Measurements from ENCODE around the gene EFNA4.

Gene EFNA4

DNA sequence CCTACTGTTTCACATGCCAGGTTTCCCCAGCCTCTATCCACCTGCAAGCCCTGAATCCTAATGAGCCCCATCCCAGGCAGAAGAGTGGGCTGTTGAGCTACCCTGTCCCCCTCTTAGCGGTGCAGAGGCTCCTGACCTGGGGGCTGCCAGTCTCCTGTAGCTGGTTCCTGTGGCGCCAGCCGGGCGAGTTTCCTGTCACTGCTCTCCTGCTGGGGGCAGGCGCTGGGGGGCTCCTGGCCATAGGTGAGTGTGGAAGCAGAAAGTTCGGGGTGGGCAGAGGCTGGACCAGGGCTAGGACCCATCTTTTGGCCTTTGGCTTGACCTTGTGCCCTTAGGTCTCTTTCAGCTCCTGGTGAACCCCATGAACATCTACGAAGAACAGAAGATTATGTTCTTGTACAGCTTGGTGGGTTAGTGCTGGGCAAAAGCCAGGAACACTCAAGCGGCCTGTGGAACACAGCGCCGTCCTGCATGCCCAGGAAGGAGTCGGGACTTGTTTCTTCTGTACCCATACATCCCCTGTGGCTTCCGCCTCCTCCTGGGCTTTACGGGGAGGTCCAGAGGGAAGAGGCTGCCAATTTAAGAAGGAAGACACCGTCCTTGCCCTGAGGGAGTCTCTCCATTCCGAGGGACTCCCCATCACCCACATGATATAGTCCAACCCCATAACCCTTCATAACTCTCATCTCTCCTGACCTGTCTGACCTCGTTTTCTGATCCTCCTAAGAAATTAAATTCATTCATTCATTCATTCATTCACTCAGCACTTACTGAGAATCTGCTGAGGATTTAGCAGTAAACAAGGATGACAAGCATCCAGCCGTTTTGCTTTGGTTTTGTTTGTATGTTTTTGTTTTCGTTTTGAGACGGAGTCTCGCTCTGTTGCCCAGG is 29.0 kb upstream of the EFNA4 start:
- DNase-seq, result no peak

DNA sequence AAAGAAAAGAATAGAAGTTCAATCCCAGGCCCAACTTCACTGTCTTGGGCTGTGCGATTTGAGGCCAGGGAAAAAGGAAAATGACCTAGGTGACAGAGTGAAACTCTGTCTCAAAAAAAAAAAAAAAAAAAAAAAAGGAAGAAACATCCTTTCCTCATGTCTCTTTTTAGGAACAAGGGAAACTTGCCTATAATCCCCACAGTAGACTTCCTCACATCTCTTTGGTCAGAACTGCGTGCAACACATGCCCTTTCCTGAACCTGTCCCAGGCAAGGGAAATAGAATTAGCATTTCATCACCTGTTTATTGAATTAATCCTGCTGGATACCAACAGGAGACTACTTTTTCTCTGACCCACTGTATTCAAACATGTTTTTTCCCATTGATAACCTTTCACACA is 27.6 kb upstream of the EFNA4 start:
- no peak for DNase-seq

DNA sequence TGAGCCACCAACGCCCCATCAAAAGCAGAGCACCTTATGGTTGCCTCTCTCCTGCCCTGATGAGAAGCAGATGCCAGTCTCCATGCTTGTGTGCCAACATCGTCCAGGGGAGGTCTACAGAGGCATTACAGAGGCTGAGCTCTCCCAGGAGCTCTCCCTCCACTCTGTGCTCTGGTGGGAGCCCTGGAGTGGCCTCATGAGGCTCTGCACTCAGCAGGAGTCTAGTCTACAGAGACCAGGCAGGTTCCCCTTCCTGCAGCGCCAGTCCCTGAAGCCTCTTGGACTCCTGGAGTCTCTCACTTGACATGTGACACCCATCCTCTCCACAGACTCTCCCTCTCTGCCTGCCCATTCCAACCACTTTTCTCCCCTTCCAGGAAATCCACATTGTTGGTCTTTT is 26.5 kb upstream of the EFNA4 start:
- DNase-seq, result no peak

DNA sequence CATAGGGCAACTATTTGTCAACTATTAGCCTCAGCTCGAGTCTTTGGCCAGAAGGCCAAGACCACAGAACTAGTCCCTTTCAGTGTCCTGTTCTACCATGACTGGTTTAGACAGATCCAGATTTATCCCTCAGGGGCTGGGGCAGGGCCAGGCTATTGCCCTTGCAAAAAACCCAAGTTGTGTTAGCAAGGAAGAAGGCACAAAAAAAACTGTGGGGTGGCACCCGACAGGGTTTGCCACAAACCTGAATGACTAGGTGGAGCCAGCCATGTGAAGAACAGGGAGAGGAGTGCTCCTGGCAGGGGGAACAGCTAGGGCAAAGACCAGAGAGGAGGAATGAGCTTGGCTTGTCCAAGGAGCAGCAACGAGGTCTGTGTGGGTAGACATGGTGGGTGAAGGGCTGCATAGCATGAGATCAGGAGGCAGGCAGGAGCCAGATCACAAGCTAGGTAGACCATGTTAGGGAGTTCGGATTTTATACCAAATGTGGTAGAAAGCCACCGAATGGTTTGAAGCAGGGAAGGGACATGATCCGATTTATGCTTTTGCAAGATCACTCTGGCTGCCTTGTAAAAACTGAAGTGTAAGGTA is 25.6 kb upstream of the EFNA4 start:
- DNase-seq, result no peak

DNA sequence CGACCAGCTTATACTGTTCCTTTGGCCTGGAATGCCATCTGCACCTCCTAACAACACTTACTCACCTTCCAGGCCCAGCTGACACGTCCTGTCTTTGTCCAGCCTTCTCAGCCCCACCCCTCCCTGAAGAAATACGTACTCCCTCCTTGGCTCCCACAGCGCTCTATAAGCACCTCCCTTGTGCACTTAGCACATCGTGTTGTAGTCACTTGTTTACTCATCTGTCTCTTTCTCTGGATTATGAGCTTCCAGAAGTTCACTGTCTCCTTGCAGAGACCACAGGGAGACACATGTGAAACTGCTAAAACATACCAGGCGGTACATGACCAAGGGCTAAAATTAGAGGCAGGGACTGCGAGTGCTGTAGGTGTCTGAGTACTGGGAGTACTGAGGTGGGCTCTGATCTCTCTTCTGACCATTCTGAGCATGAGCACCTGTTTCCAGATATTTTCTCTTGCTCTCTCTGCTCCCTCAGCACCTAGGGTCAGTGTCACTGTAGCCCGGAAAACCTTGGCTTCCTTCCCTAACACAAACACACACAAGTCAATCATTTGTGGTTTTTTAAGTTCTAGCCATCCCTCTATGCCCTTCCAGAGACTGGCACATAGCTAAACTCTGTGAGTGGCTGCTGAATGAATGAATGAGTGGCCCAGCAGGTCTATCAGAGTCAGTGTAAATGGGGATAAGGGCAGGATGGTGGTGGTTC is 24.8 kb upstream of the EFNA4 start:
- no peak for DNase-seq

DNA sequence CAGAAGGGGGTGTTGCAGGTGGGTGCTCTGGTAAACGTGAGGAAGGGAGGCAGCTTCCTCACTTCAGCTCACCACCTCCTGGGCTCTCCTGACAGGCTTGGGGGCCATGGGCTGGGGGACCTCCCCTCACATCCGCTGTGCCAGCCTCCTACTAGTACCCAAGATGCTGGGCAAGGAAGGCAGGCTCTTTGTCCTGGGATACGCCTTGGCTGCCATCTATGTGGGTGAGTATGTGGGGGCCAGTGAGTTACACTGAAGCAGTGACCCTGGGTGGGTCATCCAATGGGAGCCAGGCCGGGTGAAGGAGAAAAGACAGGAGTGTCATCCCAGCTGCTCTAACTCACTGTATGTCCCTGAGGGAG is 24.3 kb upstream of the EFNA4 start:
- DNase-seq, result no peak

DNA sequence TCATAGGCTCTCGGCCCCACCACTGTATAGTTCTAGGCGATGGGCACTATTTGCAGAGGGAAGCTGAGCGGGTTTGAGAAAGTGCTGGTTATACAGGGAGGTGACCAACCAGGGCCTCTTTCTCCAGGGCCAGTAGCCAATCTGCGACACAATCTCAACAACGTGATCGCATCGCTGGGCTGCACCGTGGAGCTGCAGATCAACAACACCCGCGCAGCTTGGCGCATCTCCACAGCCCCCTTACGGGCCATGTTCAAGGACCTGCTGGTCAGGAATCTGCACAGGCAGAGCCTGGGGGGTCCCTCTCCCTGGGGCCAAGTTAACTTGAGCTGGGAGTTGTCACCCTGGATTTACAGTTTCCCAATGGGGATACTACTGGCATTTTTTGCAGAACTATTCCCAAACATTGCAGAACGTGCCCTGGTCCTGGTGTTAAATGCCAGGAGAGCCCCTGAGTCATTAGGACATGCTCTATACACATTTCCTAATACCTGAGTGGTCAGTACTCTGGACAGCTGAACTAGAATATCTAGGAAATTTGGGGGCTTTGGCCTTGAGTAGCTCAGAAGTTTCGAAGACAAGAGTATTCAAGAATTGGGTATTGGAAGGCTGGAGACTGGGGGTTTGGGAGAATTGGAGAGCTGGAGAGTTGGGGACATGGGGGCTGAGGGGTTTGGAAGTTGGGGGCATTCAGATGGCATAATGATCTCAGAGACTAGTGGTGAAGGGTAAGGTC is 23.0 kb upstream of the EFNA4 start:
- DNase-seq, result no peak

DNA sequence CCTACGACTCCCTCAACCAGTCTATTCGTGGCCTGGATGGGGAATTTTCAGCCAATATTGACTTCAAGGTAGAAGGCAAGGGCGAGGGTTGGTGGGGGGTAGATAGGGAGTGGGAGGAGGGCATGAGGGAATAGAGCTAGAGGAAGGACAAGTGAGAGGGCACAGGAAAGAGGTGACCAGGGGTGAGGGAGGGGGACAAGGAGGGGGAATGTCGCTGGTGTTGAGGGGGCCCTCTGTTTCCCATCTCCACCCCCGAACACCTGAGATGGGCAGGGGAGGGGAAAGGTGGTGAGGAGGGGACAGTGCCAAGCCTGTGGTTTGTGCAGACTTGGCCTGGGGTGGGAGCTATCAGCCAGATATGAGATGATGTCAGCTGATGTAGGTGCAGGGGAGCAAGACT is 20.8 kb upstream of the EFNA4 start:
- DNase-seq, result no peak

DNA sequence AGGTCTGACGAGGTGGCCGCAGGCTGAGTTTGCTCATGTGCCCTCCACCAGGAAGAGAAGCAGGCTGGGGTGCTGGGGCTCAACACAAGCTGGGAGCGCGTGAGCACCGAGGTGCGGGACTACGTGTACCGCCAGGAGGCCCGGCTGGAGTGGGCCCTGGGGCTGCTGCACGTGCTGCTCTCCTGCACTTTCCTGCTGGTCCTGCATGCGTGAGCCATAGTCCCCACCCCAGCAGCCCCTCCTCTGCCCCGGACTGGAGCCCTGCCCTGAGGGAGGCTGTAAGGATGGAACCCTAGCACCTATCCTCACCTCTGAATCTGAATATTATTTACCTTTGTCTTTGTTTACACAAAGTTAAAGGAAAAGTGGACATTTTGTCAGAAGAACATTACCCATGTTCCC is 20.2 kb upstream of the EFNA4 start:
- DNase-seq, result peak in 1 of 2 experiments; percentile 73

DNA sequence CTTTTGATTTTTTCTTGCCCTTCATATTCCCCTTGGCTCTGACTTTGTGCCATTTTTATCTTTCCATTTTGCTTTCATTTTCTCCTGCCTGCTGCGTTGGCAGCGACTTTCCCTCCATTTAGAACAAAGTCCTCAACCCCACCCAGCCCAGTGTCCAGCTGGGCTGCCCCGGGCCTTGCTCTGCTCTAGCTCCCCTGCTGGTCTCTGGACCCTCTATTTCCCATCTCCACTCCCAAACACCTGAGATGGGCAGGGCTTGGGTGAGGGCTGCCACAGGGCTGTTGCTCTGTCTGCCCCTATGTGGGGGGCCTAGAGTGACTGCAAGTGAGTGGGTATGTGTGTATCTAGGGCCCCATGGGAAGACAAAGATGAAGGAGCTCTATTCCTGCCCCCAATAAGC is 19.7 kb upstream of the EFNA4 start:
- no peak for DNase-seq

DNA sequence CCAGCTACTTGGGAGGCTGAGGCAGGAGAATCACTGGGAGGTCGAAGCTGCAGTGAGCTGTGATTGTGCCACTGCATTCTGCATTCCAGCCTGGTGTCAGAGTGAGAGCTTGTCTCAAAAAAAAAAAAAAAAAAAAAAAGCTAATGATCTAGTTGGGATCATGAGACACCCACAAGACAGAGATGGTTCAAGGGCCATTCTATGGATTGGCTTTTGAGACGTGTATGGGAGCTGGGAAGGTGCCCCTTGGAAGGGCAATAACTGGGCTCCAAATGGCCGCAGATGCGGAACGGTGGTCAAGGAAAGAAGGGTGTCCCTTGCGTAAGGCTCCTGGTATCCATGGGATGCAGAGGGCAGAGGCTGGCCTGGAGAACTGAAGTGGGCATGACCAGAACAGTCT is 19.2 kb upstream of the EFNA4 start:
- no peak for DNase-seq

DNA sequence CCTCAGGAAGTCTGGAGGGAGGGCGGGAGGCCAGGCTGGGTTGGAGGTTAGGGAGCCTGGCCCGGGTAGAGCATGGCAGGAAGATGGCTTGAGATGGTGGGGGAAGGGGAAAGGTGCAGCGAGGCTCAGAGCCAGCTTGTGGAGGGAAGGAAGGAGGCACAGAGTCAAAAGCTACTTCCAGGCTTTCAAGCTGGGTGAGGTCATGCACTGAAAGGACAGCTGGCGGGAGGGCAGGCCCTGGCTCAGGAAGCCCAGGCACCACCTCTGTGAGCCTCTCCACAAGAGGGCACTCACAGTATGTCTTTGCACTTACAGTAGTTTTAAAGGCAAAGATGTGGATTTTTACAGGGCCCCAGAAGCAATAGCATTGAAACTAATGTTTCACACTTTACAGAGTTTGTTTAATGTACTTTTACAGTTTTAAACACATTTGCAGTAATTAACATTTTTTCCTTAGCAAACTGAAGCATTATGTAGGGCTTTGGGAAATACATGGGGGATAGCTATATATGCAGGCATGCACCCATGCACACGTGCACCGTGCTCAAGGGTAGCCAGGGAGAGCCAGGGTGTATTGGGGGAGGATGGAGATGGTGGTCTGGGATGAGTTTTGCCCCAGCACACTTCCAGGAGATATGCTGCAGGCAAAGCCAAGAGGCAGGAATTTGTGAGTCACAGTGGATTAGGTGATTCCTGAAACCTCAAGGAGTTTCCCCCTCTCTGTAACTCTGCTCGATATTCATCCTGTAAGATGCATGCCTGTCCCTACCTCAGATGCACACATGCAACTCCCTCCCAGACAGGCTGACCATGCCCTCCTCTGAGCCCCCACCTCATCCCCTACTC is 18.5 kb upstream of the EFNA4 start:
- peak; percentile 69 to 90 for DNase-seq

DNA sequence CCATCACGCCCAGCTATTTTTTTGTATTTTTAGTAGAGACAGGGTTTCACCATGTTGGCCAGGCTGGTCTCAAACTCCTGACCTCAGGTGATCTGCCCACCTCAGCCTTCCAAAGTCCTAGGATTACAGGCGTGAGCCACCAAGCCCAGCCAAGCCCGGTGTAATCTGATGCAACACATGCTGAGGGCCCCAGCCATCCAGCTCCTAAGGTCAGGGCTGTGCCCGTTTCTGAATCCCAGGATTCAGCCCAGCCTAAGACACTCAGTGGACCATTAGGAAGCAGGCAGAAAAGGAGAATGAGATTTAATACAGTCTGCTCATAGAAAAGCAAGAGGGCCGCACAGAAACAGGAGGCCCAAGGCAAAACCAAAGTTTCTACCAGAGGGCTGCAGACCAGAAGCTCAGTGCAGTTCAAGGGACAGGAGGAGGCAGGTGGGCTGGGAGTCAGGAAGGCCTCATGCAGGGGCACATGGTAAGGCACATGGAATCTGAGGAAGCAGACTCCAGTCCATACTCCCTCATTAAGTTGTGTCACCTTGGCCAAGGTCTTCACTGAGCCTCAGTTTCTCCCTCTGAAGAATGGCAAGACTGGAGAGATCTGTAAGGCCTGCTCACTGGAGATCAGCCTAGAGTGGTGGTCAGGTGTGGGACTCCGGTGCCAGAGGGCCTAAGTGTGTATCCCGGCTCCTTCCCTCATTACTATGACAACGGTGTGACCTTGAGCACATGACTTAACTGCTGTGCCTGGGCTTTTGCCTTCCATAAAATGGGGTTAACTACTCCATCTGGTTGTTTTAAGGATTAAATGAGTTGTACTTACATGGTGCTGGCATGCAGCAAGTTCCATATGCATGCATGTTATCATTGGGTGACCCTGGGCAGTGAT is 14.8 kb upstream of the EFNA4 start:
- DNase-seq, result no peak

DNA sequence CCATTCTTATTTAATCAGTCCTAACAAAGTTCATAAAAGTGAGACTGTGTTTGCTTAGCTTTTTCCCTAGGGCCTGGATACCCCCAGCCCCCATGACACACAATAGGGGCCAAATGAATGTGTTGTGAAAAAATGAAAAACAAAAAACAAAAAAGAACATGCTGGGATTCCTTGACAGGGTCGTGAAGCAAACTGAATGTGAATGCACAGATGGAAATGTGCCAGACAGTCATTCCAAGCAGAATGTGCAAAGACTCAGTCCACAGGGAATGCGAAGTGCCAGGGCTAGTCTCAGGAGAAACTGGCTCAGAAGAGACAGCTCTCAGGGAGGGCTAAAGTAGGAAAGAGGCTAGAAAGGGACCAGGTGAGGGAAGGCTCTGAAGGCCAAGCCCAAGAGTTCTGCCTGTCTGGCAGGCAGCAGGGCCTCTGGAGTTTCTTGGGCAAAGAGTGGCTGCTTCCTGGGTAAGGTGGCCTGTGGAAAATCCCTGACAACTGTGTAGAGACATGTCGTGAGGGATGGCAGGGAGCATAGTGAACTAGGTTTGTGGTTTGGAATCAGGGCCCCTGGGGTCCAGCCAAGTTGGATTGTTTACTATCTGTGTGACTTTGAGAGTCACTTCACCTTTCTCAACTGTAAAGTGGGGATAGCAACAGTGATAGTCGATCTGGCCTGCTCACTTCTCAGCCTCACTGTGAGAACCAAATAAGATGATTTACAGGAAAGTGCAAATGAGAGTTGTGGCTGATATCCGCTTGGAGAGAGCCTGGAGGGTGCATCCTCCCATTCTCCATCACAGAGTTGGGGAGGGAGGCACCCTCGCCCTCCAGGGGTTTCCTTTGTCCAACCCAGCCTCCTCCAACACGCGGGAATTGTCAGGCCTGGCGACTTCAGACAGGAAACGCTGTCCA is 13.6 kb upstream of the EFNA4 start:
- no peak for DNase-seq

DNA sequence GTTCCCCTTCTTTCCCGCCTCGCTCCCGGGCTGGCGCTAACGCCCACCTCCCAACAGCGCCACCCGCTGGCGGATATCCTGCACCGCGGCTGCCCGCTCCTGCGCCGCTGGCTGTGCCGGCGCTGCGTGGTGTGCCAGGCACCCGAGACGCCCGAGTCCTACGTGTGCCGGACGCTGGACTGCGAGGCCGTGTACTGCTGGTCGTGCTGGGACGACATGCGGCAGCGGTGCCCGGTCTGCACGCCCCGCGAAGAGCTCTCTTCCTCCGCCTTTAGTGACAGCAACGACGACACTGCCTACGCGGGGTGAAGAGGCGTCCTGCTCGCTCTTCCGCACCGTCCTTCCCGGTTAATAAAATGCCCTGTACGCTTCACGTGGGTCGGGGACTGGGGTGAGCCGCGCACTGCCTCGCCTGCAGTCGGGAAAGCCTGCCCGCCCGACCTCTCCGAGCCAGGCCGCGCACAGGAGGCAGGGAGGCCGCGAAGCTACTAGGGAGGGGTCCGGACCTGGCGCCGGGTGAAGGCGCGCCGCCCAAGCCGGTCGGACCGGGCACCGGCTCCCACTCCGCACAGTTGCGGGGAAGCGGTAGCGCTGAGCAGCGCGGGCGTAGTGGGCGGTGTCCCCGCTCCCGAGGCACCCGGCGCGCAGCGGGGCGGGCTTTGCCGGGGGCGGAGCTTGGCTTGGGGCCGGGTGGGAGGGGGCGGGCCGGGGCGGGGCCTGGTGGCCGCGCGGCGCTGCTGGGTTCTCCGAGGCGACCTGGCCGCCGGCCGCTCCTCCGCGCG is 12.8 kb upstream of the EFNA4 start, which contains the start of gene ADAM15:
ADAM15 (plus strand) TSS at position 757 of the 782 bp plus-strand sequence. CDS start 71 bp downstream, outside the sequence.
- peak; percentile 87 to 98 for DNase-seq

DNA sequence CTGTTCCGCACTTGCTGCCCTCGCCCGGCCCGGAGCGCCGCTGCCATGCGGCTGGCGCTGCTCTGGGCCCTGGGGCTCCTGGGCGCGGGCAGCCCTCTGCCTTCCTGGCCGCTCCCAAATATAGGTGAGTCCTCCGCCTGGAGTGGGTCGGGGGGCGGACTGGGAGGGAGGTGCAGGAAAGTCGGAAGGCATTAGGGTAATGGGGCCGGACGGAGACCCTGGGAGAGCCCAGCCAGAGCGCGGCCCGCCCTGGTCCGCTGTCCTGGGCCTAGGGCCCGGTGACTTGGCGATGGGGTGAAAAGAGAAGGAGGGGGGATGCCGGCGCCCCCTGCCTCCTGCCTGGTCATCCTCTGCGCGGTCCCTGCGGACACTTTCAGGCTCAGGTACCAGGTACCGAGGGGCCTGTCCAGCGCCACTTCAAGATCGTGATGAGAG is 12.2 kb upstream of the EFNA4 start:
- no peak for DNase-seq

DNA sequence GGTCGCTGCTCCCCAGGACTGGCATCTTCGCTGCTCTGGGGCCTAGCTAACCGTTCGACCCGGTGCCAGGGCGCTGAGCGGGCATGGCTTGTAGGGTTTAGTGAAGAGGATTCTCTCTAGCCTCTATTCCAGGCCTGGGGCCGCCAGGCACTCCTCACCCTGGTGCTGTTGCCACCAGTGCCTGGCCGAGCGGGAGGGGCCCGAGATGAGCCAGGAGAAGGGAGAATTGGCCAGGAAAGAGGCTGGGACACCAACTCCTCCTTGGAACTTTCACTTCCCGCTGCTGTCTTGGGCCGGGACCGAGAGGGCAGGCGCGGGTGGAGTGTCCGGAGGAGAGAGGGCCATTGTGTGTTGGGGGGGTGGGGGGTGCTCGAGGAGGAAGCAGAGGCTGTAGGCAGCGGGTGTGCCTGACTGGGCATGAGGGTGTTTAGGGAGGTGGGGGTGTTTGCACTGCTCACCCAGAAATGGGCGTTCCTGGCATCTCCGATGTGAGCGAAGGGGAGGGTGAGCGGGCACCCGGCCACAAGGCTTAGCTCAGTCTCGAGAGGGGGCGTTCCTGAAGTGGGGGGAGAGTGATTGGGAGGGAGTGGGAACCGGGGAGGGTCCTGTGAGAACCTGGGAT is 11.7 kb upstream of the EFNA4 start:
- DNase-seq, result peak in 1 of 2 experiments; percentile 84

Data from NCI-H526 (cell line).